ENCODE results near the gene C9orf50. TPM values are rescaled to one million over a fixed set of nuclear protein-coding genes. Genes with fewer than 3 reads are reported as not detected.

The C9orf50 gene
- polyA plus RNA-seq, 1 donor from 2014 or later, result not detected

GRCh38 chr9:129650680-129651235, 29.9 kb upstream of the C9orf50 start:
- Histone ChIP-seq H3K27ac (ENCODE audit: low read length) (no peak overlapping the region), H3K36me3 (ENCODE audit: insufficient read depth, low read length) (no peaks in the 10 kb centered on the region), H3K27me3 (ENCODE audit: insufficient read depth, low read depth, low read length) (no peaks in the 10 kb centered on the region), H3K9ac (ENCODE audit: low read length) (no peak overlapping the region), H3K9me3 (ENCODE audit: low read length) (no peaks in the 10 kb centered on the region), H3K4me2 (ENCODE audit: low read length) (no peak overlapping the region), H3K79me2 (replicated peaks; ENCODE audit: insufficient read depth, low read length) (no peaks in the 10 kb centered on the region), H3F3A (ENCODE audit: insufficient read depth, low read length, poor library complexity, severe bottlenecking) (no peaks in the 10 kb centered on the region), H4K20me1 (ENCODE audit: insufficient read depth) (no peaks in the 10 kb centered on the region), H2AFZ (ENCODE audit: low read depth, low read length) (no peak overlapping the region), H3K4me3 (ENCODE audit: low read length) (no peak overlapping the region), H3K9me2 (ENCODE audit: insufficient read depth, low read length) (no peaks in the 10 kb centered on the region)
- no peak for TF ChIP-seq REST (IDR thresholded peaks at IDR 0.05; ENCODE audit: borderline replicate concordance)

- H2AFZ ChIP-seq (ENCODE audit: low read depth, low read length), result no peak overlapping the region
- no peaks in the 10 kb centered on the region for H3K9me2 ChIP-seq (ENCODE audit: insufficient read depth, low read length)
- H3K27me3 ChIP-seq (ENCODE audit: insufficient read depth, low read depth, low read length), result no peaks in the 10 kb centered on the region
- TF ChIP-seq REST (IDR thresholded peaks at IDR 0.05; ENCODE audit: borderline replicate concordance) (no peak), SMC3 (conservative IDR thresholded peaks at IDR 0.05; ENCODE audit: poor library complexity) (no peak), CTCF (IDR thresholded peaks at IDR 0.05; ENCODE audit: poor library complexity, severe bottlenecking) (no peak), TAF1 (IDR thresholded peaks at IDR 0.05; ENCODE audit: low read depth) (no peak), POLR2AphosphoS5 (IDR thresholded peaks at IDR 0.05) (no peak), RAD21 (conservative IDR thresholded peaks at IDR 0.05) (no peak), EZH2 (IDR thresholded peaks at IDR 0.05; ENCODE audit: borderline replicate concordance, insufficient read depth, low read length, poor library complexity, severe bottlenecking) (no peak), MXI1 (conservative IDR thresholded peaks at IDR 0.05; ENCODE audit: poor library complexity, severe bottlenecking) (no peak), EP300 (conservative IDR thresholded peaks at IDR 0.05; ENCODE audit: poor library complexity, severe bottlenecking) (no peak)
- no peak overlapping the region for H3K27ac ChIP-seq (ENCODE audit: low read length)
- no peaks in the 10 kb centered on the region for H3F3A ChIP-seq (ENCODE audit: insufficient read depth, low read length, poor library complexity, severe bottlenecking)
- H3K9ac ChIP-seq (ENCODE audit: low read length), result no peak overlapping the region
- H3K9me3 ChIP-seq (ENCODE audit: low read length), result no peaks in the 10 kb centered on the region
- no peak overlapping the region for H3K4me3 ChIP-seq (ENCODE audit: low read length)
- H3K79me2 ChIP-seq (replicated peaks; ENCODE audit: insufficient read depth, low read length), result no peaks in the 10 kb centered on the region
- no peaks in the 10 kb centered on the region for H3K36me3 ChIP-seq (ENCODE audit: insufficient read depth, low read length)
- H4K20me1 ChIP-seq (ENCODE audit: insufficient read depth), result no peaks in the 10 kb centered on the region
- H3K4me2 ChIP-seq (ENCODE audit: low read length), result no peak overlapping the region
Observed at GRCh38 chr9:129649726-129650679, 29.1 kb upstream of the C9orf50 start.

All from neural cell (in vitro differentiated cells).